Measurements from ENCODE around the gene ATP8B1. TPM values are rescaled to one million over a fixed set of nuclear protein-coding genes. Genes with fewer than 3 reads are reported as not detected.

The ATP8B1 gene
- total RNA-seq, 1 experiment from 2014 or later, result 5.6 TPM

- peak; percentile 61 for ATAC-seq
- ChIA-PET POLR2A (interaction anchor here (0.5 to 0.6 kb wide), 2 partner anchors 123 to 467 kb away, joined by 3 read pairs; no protein-coding TSS in a partner anchor), CTCF (no interaction called here)
- TF ChIP-seq ZNF263 (CRISPR knock-in tag; IDR thresholded peaks at IDR 0.05; ENCODE audit: low read depth) (no peak), TCF7 (CRISPR knock-in tag; IDR thresholded peaks at IDR 0.05; ENCODE audit: low read depth) (no peak), TEAD4 (CRISPR knock-in tag; IDR thresholded peaks at IDR 0.05) (no peak), ETV6 (CRISPR knock-in tag; IDR thresholded peaks at IDR 0.05) (no peak), FOXJ3 (CRISPR knock-in tag; IDR thresholded peaks at IDR 0.05; ENCODE audit: borderline replicate concordance) (no peak)
- no peak for DNase-seq (ENCODE audit: low spot score)
- Mint-ChIP-seq H3K4me1 (peaks cover 37% of the 10 kb centered on the region), H3K9me3 (no peaks in the 10 kb centered on the region), H3K27ac (no peak overlapping the region), H3K4me3 (no peak overlapping the region), H3K27me3 (ENCODE audit: low read depth) (no peaks in the 10 kb centered on the region), H3K36me3 (no peaks in the 10 kb centered on the region)
These were observed 55.1 kb downstream of the ATP8B1 start for GRCh38 chr18:57747809-57748680.

GRCh38 chr18:57744211-57744694, 58.9 kb downstream of the ATP8B1 start:
- Mint-ChIP-seq H3K27ac (no peak overlapping the region), H3K4me1 (peaks cover 34% of the 10 kb centered on the region), H3K9me3 (peaks cover 6% of the 10 kb centered on the region), H3K4me3 (no peak overlapping the region), H3K27me3 (ENCODE audit: low read depth) (no peaks in the 10 kb centered on the region), H3K36me3 (no peaks in the 10 kb centered on the region)
- TF ChIP-seq USF1 (CRISPR knock-in tag; IDR thresholded peaks at IDR 0.05), result no peak
- no peak for TF ChIP-seq NFYB (CRISPR knock-in tag; conservative IDR thresholded peaks at IDR 0.05; ENCODE audit: low read depth)
- TF ChIP-seq ATF2 (CRISPR knock-in tag; IDR thresholded peaks at IDR 0.05; ENCODE audit: borderline replicate concordance, low read depth), result no peak
- no peak for TF ChIP-seq CTCF (IDR thresholded peaks at IDR 0.05)
- no peak for TF ChIP-seq ZNF317 (CRISPR knock-in tag; IDR thresholded peaks at IDR 0.05; ENCODE audit: borderline replicate concordance, low read depth)
- TF ChIP-seq HMGXB4 (CRISPR knock-in tag; IDR thresholded peaks at IDR 0.05), result no peak
- DNase-seq (ENCODE audit: low spot score) (no peak), ATAC-seq (no peak)
- CTCF ChIA-PET, result no interaction called here
- POLR2A ChIA-PET, result no interaction called here

GRCh38 chr18:57743008-57743407, 60.1 kb downstream of the ATP8B1 start:
- Mint-ChIP-seq H3K27ac (peak overlapping the region; percentile 13; the same call in 1 of the 2 replicates), H3K4me1 (peaks cover 21% of the 10 kb centered on the region), H3K36me3 (no peaks in the 10 kb centered on the region), H3K4me3 (no peak overlapping the region), H3K9me3 (peaks cover 6% of the 10 kb centered on the region), H3K27me3 (ENCODE audit: low read depth) (no peaks in the 10 kb centered on the region)
- ATAC-seq, result peak; percentile 22; the same call in 1 of the 2 replicates
- ChIA-PET POLR2A (no interaction called here), CTCF (interaction anchor here (1.4 kb wide), 1 partner anchor 113 kb away, joined by 5 read pairs; no protein-coding TSS in a partner anchor)
- DNase-seq (ENCODE audit: low spot score), result no peak
- TF ChIP-seq ESRRA (CRISPR knock-in tag; IDR thresholded peaks at IDR 0.05; ENCODE audit: borderline replicate concordance), result no peak
- TF ChIP-seq OVOL2 (CRISPR knock-in tag; IDR thresholded peaks at IDR 0.05; ENCODE audit: borderline replicate concordance), result no peak
- TF ChIP-seq JAZF1 (CRISPR knock-in tag; IDR thresholded peaks at IDR 0.05), result no peak
- no peak for TF ChIP-seq USF2 (CRISPR knock-in tag; IDR thresholded peaks at IDR 0.05)
- TF ChIP-seq ZNF263 (CRISPR knock-in tag; IDR thresholded peaks at IDR 0.05; ENCODE audit: low read depth), result no peak
- no peak for TF ChIP-seq FOXJ3 (CRISPR knock-in tag; IDR thresholded peaks at IDR 0.05; ENCODE audit: borderline replicate concordance)
- TF ChIP-seq ARID4B (CRISPR knock-in tag; IDR thresholded peaks at IDR 0.05; ENCODE audit: borderline replicate concordance), result no peak
- TF ChIP-seq ZBTB21 (CRISPR knock-in tag; IDR thresholded peaks at IDR 0.05; ENCODE audit: borderline replicate concordance), result no peak
- TF ChIP-seq PRRX2 (CRISPR knock-in tag; IDR thresholded peaks at IDR 0.05), result no peak
- TF ChIP-seq NR2C2 (CRISPR knock-in tag; IDR thresholded peaks at IDR 0.05), result no peak
